SU-DHL-6 (cell line): ENCODE data around the gene GREB1L.

ENCODE experiments used
- H2AFZ ChIP-seq: fragments of 200-600 bp; sonication (generic); 2 replicates; pipeline ENCODE4 v1.6.1; 2014; ENCODE audit warnings: low read depth, mild to moderate bottlenecking, moderate library complexity, mixed read lengths, antibody characterized with exemption, low read length; ENCODE audit not compliant: severe bottlenecking
- H3F3A ChIP-seq: fragments of 200-600 bp; shearing (Covaris generic); 2 replicates; pipeline ENCODE4 v1.6.0; 2016; ENCODE audit warnings: antibody characterized with exemption, mild to moderate bottlenecking; ENCODE audit not compliant: insufficient read depth
- H3K27ac ChIP-seq: fragments of 200-600 bp; sonication (generic); 2 replicates; pipeline ENCODE4 v1.5.1; 2016; ENCODE audit warnings: low read depth, mild to moderate bottlenecking, low read length, moderate library complexity, mixed read lengths
- H3K27me3 ChIP-seq: fragments of 200-600 bp; sonication (generic), shearing (Covaris generic); 2 replicates; pipeline ENCODE4 v1.6.0; 2014; ENCODE audit warnings: mild to moderate bottlenecking, low read length
- H3K36me3 ChIP-seq: fragments of 200-600 bp; sonication (generic); 2 replicates; pipeline ENCODE4 v1.6.1; 2014; ENCODE audit warnings: mild to moderate bottlenecking, low read length, mixed read lengths
- H3K4me2 ChIP-seq: fragments of 300-600, 200-600 bp; shearing (Covaris generic), sonication (generic); 2 replicates; pipeline ENCODE4 v1.6.0; 2014; ENCODE audit warnings: low read length, low read depth, mild to moderate bottlenecking; ENCODE audit not compliant: poor library complexity, severe bottlenecking
- H3K4me3 ChIP-seq: fragments of 200-600 bp; sonication (generic); 2 replicates; pipeline ENCODE4 v1.5.1; 2014; ENCODE audit warnings: antibody characterized with exemption, low read length, mild to moderate bottlenecking, mixed read lengths; ENCODE audit not compliant: insufficient read depth, poor library complexity, severe bottlenecking
- H3K79me2 ChIP-seq: fragments of 200-600 bp; sonication (generic); 2 replicates; pipeline ENCODE4 v1.6.1; 2014; ENCODE audit warnings: mild to moderate bottlenecking, low read length, moderate library complexity; ENCODE audit not compliant: insufficient read depth
- H3K9ac ChIP-seq: fragments of 200-600 bp; sonication (generic); 2 replicates; pipeline ENCODE4 v1.7.0; 2014; ENCODE audit warnings: mild to moderate bottlenecking, low read length
- H3K9me2 ChIP-seq: fragments of 200-600 bp; sonication (generic); replicated peaks from 2 replicates; pipeline ENCODE4 v1.6.1; 2014; ENCODE audit warnings: low read length; ENCODE audit not compliant: insufficient read depth
- H3K9me3 ChIP-seq: fragments of 200-600 bp; sonication (generic); 2 replicates; pipeline ENCODE4 v1.6.1; 2014; ENCODE audit warnings: low read length, mixed read lengths; ENCODE audit not compliant: insufficient read depth
- H4K20me1 ChIP-seq: fragments of 200-600 bp; sonication (generic); 2 replicates; pipeline ENCODE4 v1.6.1; 2014; ENCODE audit warnings: low read depth, mild to moderate bottlenecking, antibody characterized with exemption, low read length, moderate library complexity, mixed read lengths
- CTCF ChIP-seq: fragments of 200-600 bp; sonication (generic); IDR thresholded peaks from one replicate; pipeline ENCODE4 v1.5.1; 2017; ENCODE audit warnings: antibody characterized with exemption, mild to moderate bottlenecking, low read length, moderate library complexity; ENCODE audit not compliant: insufficient read depth, poor library complexity, severe bottlenecking
- EZH2phosphoT487 ChIP-seq: fragments of 200-600 bp; sonication (generic), shearing (Covaris generic); conservative IDR thresholded peaks from 2 replicates; pipeline ENCODE4 v1.6.1; 2018; ENCODE audit warnings: mild to moderate bottlenecking, antibody characterized with exemption, low read length, moderate library complexity, mixed read lengths

The GREB1L gene

GRCh38 chr18:21463718-21464117 is 221.7 kb downstream of the GREB1L start:
- Histone ChIP-seq H3K27ac (no peak overlapping the region), H3K4me2 (no peak overlapping the region), H2AFZ (no peak overlapping the region)

GRCh38 chr18:21468514-21469164 is 226.6 kb downstream of the GREB1L start:
- H2AFZ ChIP-seq = no peak overlapping the region
- no peak overlapping the region for H3K9ac ChIP-seq
- no peaks in the 10 kb centered on the region for H3K36me3 ChIP-seq
- no peaks in the 10 kb centered on the region for H3K9me2 ChIP-seq
- H3K4me3 ChIP-seq = no peak overlapping the region
- TF ChIP-seq EZH2phosphoT487 = no peak
- no peak for TF ChIP-seq CTCF
- H3K9me3 ChIP-seq = no peaks in the 10 kb centered on the region
- H3K27ac ChIP-seq = no peak overlapping the region
- no peaks in the 10 kb centered on the region for H3F3A ChIP-seq
- no peaks in the 10 kb centered on the region for H3K27me3 ChIP-seq
- no peak overlapping the region for H3K4me2 ChIP-seq
- H4K20me1 ChIP-seq = no peaks in the 10 kb centered on the region
- no peaks in the 10 kb centered on the region for H3K79me2 ChIP-seq

More at GRCh38 chr18:21463718-21464117, 221.7 kb downstream of the GREB1L start:
- TF ChIP-seq CTCF (no peak), EZH2phosphoT487 (no peak)
- Histone ChIP-seq H3K36me3 (no peaks in the 10 kb centered on the region), H3K79me2 (no peaks in the 10 kb centered on the region), H3K9ac (no peak overlapping the region), H3F3A (no peaks in the 10 kb centered on the region), H4K20me1 (no peaks in the 10 kb centered on the region), H3K4me3 (no peak overlapping the region), H3K27me3 (no peaks in the 10 kb centered on the region), H3K9me2 (no peaks in the 10 kb centered on the region), H3K9me3 (no peaks in the 10 kb centered on the region)

GRCh38 chr18:21472741-21473140 is 230.7 kb downstream of the GREB1L start:
- no peak for TF ChIP-seq EZH2phosphoT487
- no peak for TF ChIP-seq CTCF
- no peaks in the 10 kb centered on the region for H3K27me3 ChIP-seq
- H3K36me3 ChIP-seq = no peaks in the 10 kb centered on the region
- no peaks in the 10 kb centered on the region for H3K9me2 ChIP-seq
- no peak overlapping the region for H2AFZ ChIP-seq
- no peak overlapping the region for H3K4me2 ChIP-seq
- no peak overlapping the region for H3K27ac ChIP-seq
- no peaks in the 10 kb centered on the region for H3K9me3 ChIP-seq
- H3K9ac ChIP-seq = no peak overlapping the region
- no peaks in the 10 kb centered on the region for H4K20me1 ChIP-seq
- no peak overlapping the region for H3K4me3 ChIP-seq
- no peaks in the 10 kb centered on the region for H3K79me2 ChIP-seq
- no peaks in the 10 kb centered on the region for H3F3A ChIP-seq
